HG03139 (cell line): ENCODE results near the gene ZNF37A.
"Not testable (repeated sequence)": the region's sequence is repeated elsewhere in the genome, so short reads cannot be mapped to it uniquely, and the experiment has no call there.

Experiments used
- ATAC-seq: cut with Tn5 transposase; IDR thresholded peaks from one replicate; pipeline ENCODE4 v1.9.1; 2021; ENCODE audit not compliant: unreplicated experiment

The ZNF37A gene

DNA sequence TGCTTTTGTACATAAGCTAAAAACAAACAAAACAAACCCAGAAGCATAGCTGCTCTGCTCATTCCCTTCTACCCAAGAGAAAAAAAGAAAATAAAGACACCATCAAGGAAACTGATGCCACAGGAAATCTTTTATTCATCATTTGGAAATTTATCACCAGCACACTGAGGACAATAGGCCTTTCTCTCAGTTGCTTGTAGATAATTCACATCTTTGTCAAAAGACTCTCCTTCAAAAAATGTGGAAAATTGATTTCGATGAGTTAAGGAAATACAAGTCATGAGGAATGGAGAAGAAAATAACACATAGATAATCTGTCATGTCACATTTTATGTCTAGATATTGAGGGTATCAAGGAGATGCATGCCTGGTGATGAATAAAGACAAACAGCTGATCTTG lies 53.5 kb downstream of the ZNF37A start:
- no peak for ATAC-seq

- ATAC-seq, result not testable (repeated sequence)
These were observed 56.8 kb downstream of the ZNF37A start for GRCh38 chr10:38150891-38151463.

GRCh38 chr10:38156416-38157269 lies 62.5 kb downstream of the ZNF37A start:
- no peak for ATAC-seq

DNA sequence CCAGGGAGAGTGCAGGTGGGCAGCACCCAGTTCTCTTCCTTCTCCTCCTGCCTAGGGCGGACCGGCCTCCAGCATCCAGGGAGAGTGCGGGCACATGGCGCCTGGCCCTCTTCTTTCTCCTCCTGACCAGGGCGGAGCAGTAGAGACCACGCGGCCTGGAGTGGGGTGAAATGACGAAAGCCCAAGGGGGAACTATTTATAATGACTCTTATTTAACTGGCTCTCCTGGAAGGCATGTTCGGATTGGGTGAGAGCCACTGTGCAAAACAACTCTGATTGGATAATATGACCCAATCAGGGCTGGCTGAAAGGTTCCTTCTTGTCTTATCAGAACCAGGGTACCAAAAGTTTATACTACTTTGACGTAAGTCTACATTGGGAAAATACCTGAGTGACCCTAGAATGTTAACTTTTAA lies 63.1 kb downstream of the ZNF37A start:
- no peak for ATAC-seq

DNA sequence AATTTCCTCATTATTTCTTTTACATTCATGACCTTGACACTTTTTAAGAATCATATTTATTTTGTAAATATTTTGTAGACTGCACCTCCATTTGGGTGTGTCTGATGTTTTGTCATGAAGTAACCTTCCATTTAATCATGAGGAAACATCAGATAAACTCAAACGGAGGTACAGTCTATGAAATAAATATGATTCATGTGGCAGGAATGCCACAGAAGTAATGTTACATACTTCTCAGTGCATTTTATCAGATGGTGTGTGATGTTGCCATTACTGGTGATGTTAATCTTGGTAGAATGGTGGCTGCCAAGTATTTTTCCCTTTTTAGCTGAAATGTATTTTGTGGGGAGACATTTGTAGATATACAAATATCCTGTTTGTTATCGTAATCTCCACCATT lies 64.9 kb downstream of the ZNF37A start:
- ATAC-seq, result no peak

GRCh38 chr10:38163617-38164016 lies 69.5 kb downstream of the ZNF37A start:
- ATAC-seq, result no peak

DNA sequence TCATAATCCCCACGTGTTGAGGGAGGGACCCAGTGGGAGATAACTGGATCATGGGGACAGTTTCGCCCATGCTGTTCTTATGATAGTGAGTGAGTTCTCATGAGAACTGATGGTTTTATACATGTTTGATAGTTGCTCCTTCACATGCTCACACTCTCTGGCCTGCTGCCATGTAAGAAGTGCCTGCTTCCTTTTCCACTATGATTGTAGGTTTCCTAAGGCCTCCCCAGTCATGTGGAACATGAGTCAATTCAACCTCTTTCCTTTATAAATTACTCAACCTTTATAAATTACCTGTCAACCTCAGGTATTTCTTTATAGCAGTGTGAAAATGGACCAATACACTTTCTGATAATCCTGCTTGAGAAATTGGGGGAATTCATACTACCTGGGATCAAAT lies 80.2 kb downstream of the ZNF37A start:
- no peak for ATAC-seq

DNA sequence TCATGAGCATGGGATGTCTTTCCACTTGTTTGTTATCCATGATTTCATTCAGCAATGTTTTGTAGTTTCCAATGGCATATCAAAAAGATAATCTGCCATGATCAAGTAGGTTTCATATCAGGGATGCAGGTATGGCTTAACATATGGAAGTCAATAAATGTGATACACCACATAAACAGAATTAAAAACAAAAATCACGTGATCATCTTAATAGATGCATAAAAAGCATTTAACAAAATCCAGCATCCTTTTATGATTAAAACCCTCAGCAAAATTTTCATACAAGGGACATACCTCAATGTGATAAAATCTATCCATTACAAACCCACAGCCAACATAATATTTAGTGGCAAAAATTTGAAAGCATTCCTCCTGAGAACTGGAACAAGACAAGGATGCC lies 90.3 kb downstream of the ZNF37A start:
- no peak for ATAC-seq
